ENCODE data around the gene SYNC.
"Not testable (repeated sequence)": the region's sequence is repeated elsewhere in the genome, so short reads cannot be mapped to it uniquely, and the experiment has no call there.

The SYNC gene

GRCh38 chr1:32701951-32702598 lies 495 bp downstream of the SYNC start:
- Histone ChIP-seq H3K4me1 (ENCODE audit: control insufficient read depth, low read length) (peaks cover 15% of the 10 kb centered on the region), H3K4me3 (ENCODE audit: low read length) (no peak overlapping the region), H3K4me2 (ENCODE audit: low read length) (no peak overlapping the region), H3K79me2 (ENCODE audit: control insufficient read depth, low read length) (no peaks in the 10 kb centered on the region), H3K9me3 (ENCODE audit: control insufficient read depth, insufficient read depth, low read length) (no peaks in the 10 kb centered on the region), H3K9me2 (replicated peaks; ENCODE audit: control insufficient read depth, low read length) (no peaks in the 10 kb centered on the region), H4K20me1 (ENCODE audit: control insufficient read depth, insufficient read depth, low read depth, low read length) (no peaks in the 10 kb centered on the region), H3K36me3 (ENCODE audit: control insufficient read depth, low read length) (no peaks in the 10 kb centered on the region), H3F3A (ENCODE audit: control insufficient read depth, insufficient read depth) (no peaks in the 10 kb centered on the region), H3K27me3 (ENCODE audit: control insufficient read depth, low read length) (peaks cover 37% of the 10 kb centered on the region), H3K27ac (ENCODE audit: low read depth, low read length) (no peak overlapping the region)
- TF ChIP-seq CTCF (IDR thresholded peaks at IDR 0.05; ENCODE audit: low read depth, low read length, poor library complexity, severe bottlenecking) (no peak), EZH2phosphoT487 (IDR thresholded peaks at IDR 0.05; ENCODE audit: borderline replicate concordance, low read length) (peak; percentile 76; the same call in 1 of the 2 replicates)

GRCh38 chr1:32701421-32701911 lies 1.1 kb downstream of the SYNC start:
- Histone ChIP-seq H4K20me1 (ENCODE audit: control insufficient read depth, insufficient read depth, low read depth, low read length) (no peaks in the 10 kb centered on the region), H3K9me2 (replicated peaks; ENCODE audit: control insufficient read depth, low read length) (no peaks in the 10 kb centered on the region), H3K4me1 (ENCODE audit: control insufficient read depth, low read length) (peaks cover 15% of the 10 kb centered on the region), H3K9me3 (ENCODE audit: control insufficient read depth, insufficient read depth, low read length) (no peaks in the 10 kb centered on the region), H3K36me3 (ENCODE audit: control insufficient read depth, low read length) (no peaks in the 10 kb centered on the region), H3F3A (ENCODE audit: control insufficient read depth, insufficient read depth) (no peaks in the 10 kb centered on the region), H3K27ac (ENCODE audit: low read depth, low read length) (no peak overlapping the region), H3K4me2 (ENCODE audit: low read length) (no peak overlapping the region), H3K27me3 (ENCODE audit: control insufficient read depth, low read length) (peaks cover 37% of the 10 kb centered on the region), H3K79me2 (ENCODE audit: control insufficient read depth, low read length) (no peaks in the 10 kb centered on the region), H3K4me3 (ENCODE audit: low read length) (no peak overlapping the region)
- TF ChIP-seq EZH2phosphoT487 (IDR thresholded peaks at IDR 0.05; ENCODE audit: borderline replicate concordance, low read length) (no peak), CTCF (IDR thresholded peaks at IDR 0.05; ENCODE audit: low read depth, low read length, poor library complexity, severe bottlenecking) (no peak)

- H3K27me3 ChIP-seq (ENCODE audit: control insufficient read depth, low read length), result peaks cover 10% of the 10 kb centered on the region
- not testable (repeated sequence) for H3K36me3 ChIP-seq (ENCODE audit: control insufficient read depth, low read length); H4K20me1 ChIP-seq (ENCODE audit: control insufficient read depth, insufficient read depth, low read depth, low read length); H3K9me3 ChIP-seq (ENCODE audit: control insufficient read depth, insufficient read depth, low read length); H3K79me2 ChIP-seq (ENCODE audit: control insufficient read depth, low read length); H3F3A ChIP-seq (ENCODE audit: control insufficient read depth, insufficient read depth); H3K27ac ChIP-seq (ENCODE audit: low read depth, low read length); H3K4me2 ChIP-seq (ENCODE audit: low read length); H3K9me2 ChIP-seq (replicated peaks; ENCODE audit: control insufficient read depth, low read length); H3K4me1 ChIP-seq (ENCODE audit: control insufficient read depth, low read length); H3K4me3 ChIP-seq (ENCODE audit: low read length)
Measured at GRCh38 chr1:32696996-32697395, 5.6 kb downstream of the SYNC start.

GRCh38 chr1:32696041-32696440 lies 6.5 kb downstream of the SYNC start:
- Histone ChIP-seq H3K79me2 (ENCODE audit: control insufficient read depth, low read length) (no peaks in the 10 kb centered on the region), H3K27ac (ENCODE audit: low read depth, low read length) (no peak overlapping the region), H3K4me2 (ENCODE audit: low read length) (no peak overlapping the region), H3F3A (ENCODE audit: control insufficient read depth, insufficient read depth) (no peaks in the 10 kb centered on the region), H3K4me3 (ENCODE audit: low read length) (no peak overlapping the region), H3K9me2 (replicated peaks; ENCODE audit: control insufficient read depth, low read length) (no peaks in the 10 kb centered on the region), H3K4me1 (ENCODE audit: control insufficient read depth, low read length) (peaks cover 7% of the 10 kb centered on the region), H3K27me3 (ENCODE audit: control insufficient read depth, low read length) (peaks cover under 1% of the 10 kb centered on the region; the same call in 1 of the 2 replicates), H4K20me1 (ENCODE audit: control insufficient read depth, insufficient read depth, low read depth, low read length) (no peaks in the 10 kb centered on the region), H3K9me3 (ENCODE audit: control insufficient read depth, insufficient read depth, low read length) (no peaks in the 10 kb centered on the region), H3K36me3 (ENCODE audit: control insufficient read depth, low read length) (no peaks in the 10 kb centered on the region)
- no peak for TF ChIP-seq EZH2phosphoT487 (IDR thresholded peaks at IDR 0.05; ENCODE audit: borderline replicate concordance, low read length)
- TF ChIP-seq CTCF (IDR thresholded peaks at IDR 0.05; ENCODE audit: low read depth, low read length, poor library complexity, severe bottlenecking), result no peak

All from DOHH2 (cell line).